Natural killer cell (primary cell): ENCODE measurements around the gene ARNT2. TPM values are rescaled to one million over a fixed set of nuclear protein-coding genes. Genes with fewer than 3 reads are reported as not detected.

Source experiments
- ATAC-seq, 3 donors: fragments of 150-1000 bp in 2 of 3; fragments of 200-7000 bp in 1 of 3; cut with Tn5 transposase; 1 replicate in 1 of 3; 2 replicates in 2 of 3; pipeline ENCODE4 v1.10.0; 2021; ENCODE audit warnings: mild to moderate bottlenecking in 2 of 3, moderate library complexity in 2 of 3
- DNase-seq, 2 donors: peaks; one replicate each; pipeline versions ENCODE4 v3.0.0 to v3.0.0-alpha.2; 2013 to 2021; ENCODE audit warnings: mixed read lengths in 1 of 2
- H3K27ac ChIP-seq: one replicate; pipeline ENCODE4 v1.5.1; 2013; ENCODE audit warnings: mild to moderate bottlenecking, low read length
- H3K27me3 ChIP-seq: one replicate; pipeline ENCODE4 v1.6.1; 2013; ENCODE audit warnings: low read length; ENCODE audit not compliant: control insufficient read depth, insufficient read depth
- H3K36me3 ChIP-seq: one replicate; pipeline ENCODE4 v1.6.1; 2013; ENCODE audit warnings: low read length; ENCODE audit not compliant: control insufficient read depth, insufficient read depth
- H3K4me1 ChIP-seq: one replicate; pipeline ENCODE4 v1.6.1; 2013; ENCODE audit warnings: low read length; ENCODE audit not compliant: control insufficient read depth, insufficient read depth
- H3K4me3 ChIP-seq: one replicate; pipeline ENCODE4 v1.5.1; 2013; ENCODE audit warnings: low read length
- H3K9me3 ChIP-seq: one replicate; pipeline ENCODE4 v1.6.1; 2013; ENCODE audit warnings: low read length; ENCODE audit not compliant: control insufficient read depth, insufficient read depth
- H3K27ac Mint-ChIP-seq, 2 donors: one replicate each; pipeline ENCODE4 v1.8.0; 2022; ENCODE audit warnings: mild to moderate bottlenecking in 2 of 2, mixed read lengths in 2 of 2, moderate library complexity in 1 of 2
- H3K27me3 Mint-ChIP-seq, 2 donors: one replicate each; pipeline ENCODE4 v1.8.0; 2022; ENCODE audit warnings: low read depth in 2 of 2, mixed read lengths in 2 of 2
- H3K36me3 Mint-ChIP-seq: one replicate; pipeline ENCODE4 v1.8.0; 2022; ENCODE audit warnings: mixed read lengths
- H3K4me1 Mint-ChIP-seq, 2 donors: one replicate each; pipeline ENCODE4 v1.8.0; 2022; ENCODE audit warnings: mixed read lengths in 2 of 2
- H3K4me3 Mint-ChIP-seq: one replicate; pipeline ENCODE4 v1.8.0; 2022; ENCODE audit warnings: mild to moderate bottlenecking, moderate library complexity, mixed read lengths
- H3K9me3 Mint-ChIP-seq, 2 donors: one replicate each; pipeline ENCODE4 v1.8.0; 2022; ENCODE audit warnings: mixed read lengths in 2 of 2
- CTCF ChIP-seq: fragments of 200-600 bp; IDR thresholded peaks from one replicate; pipeline ENCODE4 v1.8.0; 2022; ENCODE audit warnings: antibody characterized with exemption
- WGBS: methylation state at CpG from one replicate; pipeline ENCODE4 v1.1.7; 2013; ENCODE audit warnings: missing lambda C conversion rate; ENCODE audit not compliant: insufficient coverage; 5-methylcytosine and 5-hydroxymethylcytosine counted together
- intact Hi-C: fragments of 100-400 bp; cut with micrococcal nuclease; formaldehyde crosslinking; loops from one replicate; pipeline ENCODE4 v1.14.2; 2022
- total RNA-seq, 4 donors: library from RNA; stranded (reverse); fragments of 120-200 nt in 1 of 4; gene quantifications; one replicate each; pipeline versions ENCODE4 v1.2.3 to v1.2.4, GENCODE V29; 2013 to 2022

Gene ARNT2
- total RNA-seq, 3 donors from 2014 or later (not counting 1 experiment from before 2014, with no cell fraction given), result not detected

- no peak overlapping the region for H3K4me3 Mint-ChIP-seq
- H3K4me1 Mint-ChIP-seq, result peaks cover 0 to 7% of the 10 kb centered on the region in 2 donors
- TF ChIP-seq CTCF, result no peak
- peaks cover 2 to 9% of the 10 kb centered on the region in 2 donors for H3K27me3 Mint-ChIP-seq
- Histone ChIP-seq H3K4me3 (no peak overlapping the region), H3K9me3 (no peaks in the 10 kb centered on the region), H3K36me3 (no peaks in the 10 kb centered on the region), H3K27me3 (no peaks in the 10 kb centered on the region), H3K4me1 (no peaks in the 10 kb centered on the region), H3K27ac (no peak overlapping the region)
- H3K27ac Mint-ChIP-seq, result no peak overlapping the region
- no peaks in the 10 kb centered on the region for H3K36me3 Mint-ChIP-seq
- H3K9me3 Mint-ChIP-seq, result no peaks in the 10 kb centered on the region
- DNase-seq (no peak), ATAC-seq (no peak)
- WGBS, result 83% methylated on average over 6 of the region's 6 CpGs
- intact Hi-C loops, result no loop called here
Observed at GRCh38 chr15:80588801-80589200, 184.6 kb downstream of the ARNT2 start.

- Mint-ChIP-seq H3K27me3 (peaks cover 0 to 6% of the 10 kb centered on the region in 2 donors), H3K9me3 (no peaks in the 10 kb centered on the region), H3K4me1 (peaks cover 0 to 7% of the 10 kb centered on the region in 2 donors), H3K27ac (no peak overlapping the region), H3K4me3 (no peak overlapping the region), H3K36me3 (no peaks in the 10 kb centered on the region)
- ATAC-seq, result no peak
- no peak overlapping the region for H3K27ac ChIP-seq
- no peaks in the 10 kb centered on the region for H3K9me3 ChIP-seq
- no peaks in the 10 kb centered on the region for H3K4me1 ChIP-seq
- no peak for TF ChIP-seq CTCF
- intact Hi-C loops, result no loop called here
- H3K4me3 ChIP-seq, result no peak overlapping the region
- no peaks in the 10 kb centered on the region for H3K36me3 ChIP-seq
- no peaks in the 10 kb centered on the region for H3K27me3 ChIP-seq
- whole genome bisulfite sequencing, result 50% methylated on average over 7 of the region's 7 CpGs
- no peak for DNase-seq
Observed at GRCh38 chr15:80590761-80591355, 186.7 kb downstream of the ARNT2 start.

- Mint-ChIP-seq H3K27ac (no peak overlapping the region), H3K9me3 (no peaks in the 10 kb centered on the region), H3K4me3 (no peak overlapping the region), H3K27me3 (peaks cover 0 to 6% of the 10 kb centered on the region in 2 donors), H3K36me3 (no peaks in the 10 kb centered on the region), H3K4me1 (peaks cover 0 to 7% of the 10 kb centered on the region in 2 donors)
- Histone ChIP-seq H3K9me3 (no peaks in the 10 kb centered on the region), H3K27ac (no peak overlapping the region), H3K27me3 (no peaks in the 10 kb centered on the region), H3K4me1 (no peaks in the 10 kb centered on the region), H3K4me3 (no peak overlapping the region), H3K36me3 (no peaks in the 10 kb centered on the region)
- ATAC-seq, result no peak
- WGBS, result 93% methylated on average over 22 of the region's 23 CpGs
- DNase-seq, result no peak
- TF ChIP-seq CTCF, result no peak
- intact Hi-C loops, result no loop called here
Observed at GRCh38 chr15:80591471-80591870, 187.3 kb downstream of the ARNT2 start.
